ENCODE results near the gene F2RL2. TPM values are rescaled to one million over a fixed set of nuclear protein-coding genes. Genes with fewer than 3 reads are reported as not detected.

The F2RL2 gene, protein sequence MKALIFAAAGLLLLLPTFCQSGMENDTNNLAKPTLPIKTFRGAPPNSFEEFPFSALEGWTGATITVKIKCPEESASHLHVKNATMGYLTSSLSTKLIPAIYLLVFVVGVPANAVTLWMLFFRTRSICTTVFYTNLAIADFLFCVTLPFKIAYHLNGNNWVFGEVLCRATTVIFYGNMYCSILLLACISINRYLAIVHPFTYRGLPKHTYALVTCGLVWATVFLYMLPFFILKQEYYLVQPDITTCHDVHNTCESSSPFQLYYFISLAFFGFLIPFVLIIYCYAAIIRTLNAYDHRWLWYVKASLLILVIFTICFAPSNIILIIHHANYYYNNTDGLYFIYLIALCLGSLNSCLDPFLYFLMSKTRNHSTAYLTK
- 2.9 and 7.5 TPM in 2 replicates for total RNA-seq

DNA sequence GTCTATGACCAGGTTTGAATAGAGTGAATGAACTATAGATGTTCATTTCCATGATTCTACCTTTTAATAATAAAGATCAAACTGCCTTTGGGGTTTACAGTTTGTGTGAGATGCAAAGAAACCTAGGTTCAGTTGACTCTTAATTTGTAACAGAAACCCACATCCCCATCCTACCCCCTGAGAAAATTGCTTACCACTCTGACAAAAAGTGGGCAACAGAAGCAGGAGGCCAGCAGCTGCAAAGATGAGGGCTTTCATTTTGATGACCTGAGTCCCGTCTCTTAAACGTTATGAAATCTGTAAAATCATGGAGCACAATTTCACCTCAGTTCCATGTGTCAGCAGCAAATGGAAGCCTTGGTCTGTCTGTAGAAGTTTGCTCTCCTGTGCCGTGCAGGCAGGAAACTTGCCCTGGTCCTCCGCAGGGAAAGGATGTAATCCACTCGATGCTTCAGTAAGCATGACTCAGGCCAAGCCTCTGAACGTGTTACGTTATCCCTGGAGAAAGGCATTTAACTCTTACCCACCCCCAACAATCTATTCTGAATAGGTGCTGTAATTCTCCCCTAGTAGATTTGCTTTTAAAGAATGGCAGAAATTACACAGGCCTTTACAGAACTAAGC, at the start of gene F2RL2:
F2RL2 (minus strand) TSS at position 431 of the 624 bp plus-strand sequence; CDS start at position 258, 173 bp downstream.

Other genes with a start within 250 kb of the F2RL2 start
- gene IQGAP2, start 220.1 kb downstream of the F2RL2 start, total RNA-seq: 1.9 and 5.8 TPM in 2 replicates
- 127 and 138 TPM in 2 replicates for gene F2R, start 92.7 kb upstream of the F2RL2 start, total RNA-seq
- gene F2RL1, start 195.6 kb upstream of the F2RL2 start, total RNA-seq: 24.2 and 35.8 TPM in 2 replicates
- not detected in 2 replicates for gene S100Z, start 226.6 kb upstream of the F2RL2 start, total RNA-seq

Measured in cardiac atrium fibroblast (primary cell).